Measurements from ENCODE around the gene ABT1. TPM values are rescaled to one million over a fixed set of nuclear protein-coding genes. Genes with fewer than 3 reads are reported as not detected.

The ABT1 gene
- total and polyA plus RNA-seq, 2 of the 8 experiments (the other 6 are each of a cell fraction or from before 2014, with no cell fraction given) = 20.5 to 30.7 TPM

GRCh38 chr6:26646074-26646473 lies 49.3 kb downstream of the ABT1 start:
- H3K9me3 ChIP-seq (ENCODE audit: insufficient read depth in 2 of 2, low read depth in 1 of 2, low read length in 1 of 2) = no peaks in the 10 kb centered on the region
- TF ChIP-seq USF2 (IDR thresholded peaks at IDR 0.05; ENCODE audit: low read length) = no peak
- TF ChIP-seq KDM5A (IDR thresholded peaks at IDR 0.05; ENCODE audit: low read length) = no peak
- no peak for TF ChIP-seq TCF12 (IDR thresholded peaks at IDR 0.05; ENCODE audit: low read depth, low read length)
- TF ChIP-seq NANOG (IDR thresholded peaks at IDR 0.05; ENCODE audit: insufficient read depth, low read depth, low read length, poor library complexity, severe bottlenecking) = no peak
- TF ChIP-seq SP1 (IDR thresholded peaks at IDR 0.05; ENCODE audit: low read depth, low read length) = no peak
- no peak for TF ChIP-seq SUZ12 (IDR thresholded peaks at IDR 0.05; ENCODE audit: low read length)
- no peak for TF ChIP-seq EZH2 (IDR thresholded peaks at IDR 0.05; ENCODE audit: low read depth, low read length, severe bottlenecking)
- no peak for TF ChIP-seq SIN3A (conservative IDR thresholded peaks at IDR 0.05 in 1 of 2, IDR thresholded peaks at IDR 0.05 in 1 of 2; ENCODE audit: low read depth in 1 of 2, low read length in 2 of 2)
- TF ChIP-seq RNF2 (IDR thresholded peaks at IDR 0.05; ENCODE audit: borderline replicate concordance, low read depth, low read length, missing control alignments, poor library complexity, severe bottlenecking) = no peak
- TF ChIP-seq CBX5 (IDR thresholded peaks at IDR 0.05; ENCODE audit: low read depth, low read length) = no peak
- no peak for TF ChIP-seq CHD2 (IDR thresholded peaks at IDR 0.05; ENCODE audit: low read length)
- TF ChIP-seq HDAC2 (IDR thresholded peaks at IDR 0.05; ENCODE audit: borderline replicate concordance in 1 of 2, low read depth in 2 of 2, low read length in 2 of 2) = no peak

More at GRCh38 chr6:26646074-26646473, 49.3 kb downstream of the ABT1 start:
- CTCF ChIA-PET (ENCODE audit: partially characterized antibody) = no interaction called here
- H4K20me1 ChIP-seq (replicated peaks in 1 of 2; ENCODE audit: control insufficient read depth in 1 of 2, insufficient read depth in 2 of 2, low read length in 2 of 2) = peaks cover 0 to 6% of the 10 kb centered on the region in 2 experiments
- FAIRE-seq = no peak
- no peaks in the 10 kb centered on the region for H3K4me1 ChIP-seq (replicated peaks in 1 of 4; ENCODE audit: control insufficient read depth in 3 of 4, insufficient read depth in 4 of 4, low read length in 3 of 4)
- no peak overlapping the region for H3K14ac ChIP-seq (ENCODE audit: insufficient read length)
- H3K79me2 ChIP-seq (ENCODE audit: control insufficient read depth in 1 of 2, insufficient read depth in 2 of 2, low read length in 2 of 2) = peaks cover 0 to 47% of the 10 kb centered on the region in 2 experiments; a peak in 2 of 4 replicates
- H3K18ac ChIP-seq (ENCODE audit: extremely low read depth, low read length) = no peak overlapping the region
- H3K27ac ChIP-seq (ENCODE audit: low read depth, low read length) = no peak overlapping the region
- POLR2A ChIA-PET (ENCODE audit: partially characterized antibody) = interaction anchor here (1.0 to 1.2 kb wide), 2 partner anchors 13 to 501 kb away, joined by 3 read pairs; a partner anchor contains a TSS
- no peaks in the 10 kb centered on the region for H3K23me2 ChIP-seq (ENCODE audit: low read depth, low read length)
- no peak overlapping the region for H4K5ac ChIP-seq (ENCODE audit: insufficient read length, low read depth, low read length)
- H3K56ac ChIP-seq (replicated peaks; ENCODE audit: insufficient read length, low read depth, low read length) = no peak overlapping the region
- H3K79me1 ChIP-seq (ENCODE audit: low read depth, low read length) = 0 out of 2 replicates have a peak, but pooled peaks cover 2% of the 10 kb centered on the region
- H3K36me3 ChIP-seq (ENCODE audit: control insufficient read depth in 2 of 4, insufficient read depth in 4 of 4, low read length in 3 of 4) = peaks cover 4 to 28% (median 15%) of the 10 kb centered on the region in 4 experiments; a peak in 6 of 8 replicates
- H2AFZ ChIP-seq (ENCODE audit: low read length) = no peak overlapping the region
- H3K27me3 ChIP-seq (replicated peaks in 1 of 4; ENCODE audit: control insufficient read depth in 3 of 4, extremely low read depth in 1 of 4, insufficient read depth in 3 of 4, low read length in 3 of 4) = no peaks in the 10 kb centered on the region
- no peak overlapping the region for H4K8ac ChIP-seq (ENCODE audit: extremely low read depth, insufficient read depth, low read length)
- no peak overlapping the region for H3K4ac ChIP-seq (replicated peaks; ENCODE audit: insufficient read length, low read depth, low read length)
- H3K4me2 ChIP-seq (ENCODE audit: insufficient read depth in 1 of 2, low read depth in 2 of 2, low read length in 2 of 2) = no peak overlapping the region
- H3K9ac ChIP-seq (replicated peaks in 1 of 4; ENCODE audit: extremely low read depth in 1 of 4, low read depth in 3 of 4, low read length in 3 of 4) = no peak overlapping the region
- no peak overlapping the region for H2BK5ac ChIP-seq (ENCODE audit: low read depth, low read length)
- no peak overlapping the region for H2BK20ac ChIP-seq (ENCODE audit: low read length)
- H2AK5ac ChIP-seq (ENCODE audit: low read depth, low read length) = no peak overlapping the region
- no peak overlapping the region for H3K4me3 ChIP-seq (ENCODE audit: extremely low read depth in 1 of 4, insufficient read depth in 2 of 4, low read depth in 3 of 4, low read length in 4 of 4)
- H2BK12ac ChIP-seq (ENCODE audit: low read depth, low read length) = no peak overlapping the region
- H2BK120ac ChIP-seq (replicated peaks; ENCODE audit: low read depth, low read length) = no peak overlapping the region
- H3K23ac ChIP-seq (ENCODE audit: insufficient read length) = no peak overlapping the region
- no peak for DNase-seq (ENCODE audit: low read depth in 1 of 2, low spot score in 2 of 2)
- no peak overlapping the region for H2BK15ac ChIP-seq (ENCODE audit: low read length)
- WGBS, 2 experiments (ENCODE audit: extremely low coverage in 1 of 2, insufficient coverage in 1 of 2, insufficient read length in 1 of 2, insufficient replicate concordance in 2 of 2, low coverage in 1 of 2, low lambda C conversion rate in 2 of 2, missing lambda C conversion rate in 1 of 2) = 78% methylated on average over 1 of the region's 1 CpG; no CpG with 5 or more reads in 1 of the 2 experiments
- H4K91ac ChIP-seq (replicated peaks; ENCODE audit: insufficient read length, low read length) = no peak overlapping the region
